Right lobe of liver (tissue), 4 donors: ENCODE data around the gene CABP2.

Experiments used
- POLR2A ChIP-seq: fragments of 450-650 bp; IDR thresholded peaks from one replicate; pipeline ENCODE4 v1.6.1; 2017; ENCODE audit warnings: antibody characterized with exemption, mild to moderate bottlenecking
- TF ChIP-seq, protein P1 (sequence below), 4 donors: fragments of 200-600 bp in 3 of 4; fragments of 450-650 bp in 1 of 4; IDR thresholded peaks; one replicate each; pipeline versions ENCODE4 v1.5.1 to v1.8.0; 2016 to 2022; ENCODE audit warnings: antibody characterized with exemption in 4 of 4, mild to moderate bottlenecking in 2 of 4
- donor health status: DM: no; HTN: no; CAD: no.
- donor health status: DM: no; HTN: no; CAD: no.
- donor health status: DM: no; HTN: yes; CAD: no.

DNA sequence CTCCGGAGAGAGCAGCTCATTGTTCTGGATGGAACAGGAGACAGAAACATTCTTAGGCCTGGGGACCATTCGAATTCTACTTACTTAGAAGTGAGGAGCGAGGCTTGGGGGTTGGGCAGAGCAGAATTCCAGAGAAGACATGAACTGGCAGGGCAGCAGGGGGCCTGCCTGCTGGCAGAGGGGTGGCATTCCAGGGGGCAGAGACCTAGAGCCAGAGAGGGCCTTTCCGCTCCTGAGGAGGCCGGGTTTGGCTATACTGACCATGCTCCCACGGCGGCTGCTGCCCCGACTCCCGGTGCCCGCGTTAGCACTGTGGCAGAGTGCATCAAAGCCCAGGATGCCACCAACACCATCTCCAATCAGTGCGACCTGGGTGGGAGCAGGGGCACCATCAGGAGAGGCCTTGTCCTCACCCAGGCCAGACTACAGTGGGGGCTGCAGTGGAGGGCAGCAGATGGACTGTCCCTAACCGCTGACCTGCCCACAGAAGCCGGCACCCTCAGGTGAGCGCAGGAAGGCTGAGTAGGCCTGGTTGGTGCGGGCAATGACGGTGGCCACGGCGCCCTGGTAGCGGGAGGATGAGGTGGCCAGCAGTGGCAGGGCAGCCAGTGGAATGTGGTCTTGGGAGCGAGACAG lies 25.5 kb downstream of the CABP2 start:
- TF ChIP-seq, protein P1, sequence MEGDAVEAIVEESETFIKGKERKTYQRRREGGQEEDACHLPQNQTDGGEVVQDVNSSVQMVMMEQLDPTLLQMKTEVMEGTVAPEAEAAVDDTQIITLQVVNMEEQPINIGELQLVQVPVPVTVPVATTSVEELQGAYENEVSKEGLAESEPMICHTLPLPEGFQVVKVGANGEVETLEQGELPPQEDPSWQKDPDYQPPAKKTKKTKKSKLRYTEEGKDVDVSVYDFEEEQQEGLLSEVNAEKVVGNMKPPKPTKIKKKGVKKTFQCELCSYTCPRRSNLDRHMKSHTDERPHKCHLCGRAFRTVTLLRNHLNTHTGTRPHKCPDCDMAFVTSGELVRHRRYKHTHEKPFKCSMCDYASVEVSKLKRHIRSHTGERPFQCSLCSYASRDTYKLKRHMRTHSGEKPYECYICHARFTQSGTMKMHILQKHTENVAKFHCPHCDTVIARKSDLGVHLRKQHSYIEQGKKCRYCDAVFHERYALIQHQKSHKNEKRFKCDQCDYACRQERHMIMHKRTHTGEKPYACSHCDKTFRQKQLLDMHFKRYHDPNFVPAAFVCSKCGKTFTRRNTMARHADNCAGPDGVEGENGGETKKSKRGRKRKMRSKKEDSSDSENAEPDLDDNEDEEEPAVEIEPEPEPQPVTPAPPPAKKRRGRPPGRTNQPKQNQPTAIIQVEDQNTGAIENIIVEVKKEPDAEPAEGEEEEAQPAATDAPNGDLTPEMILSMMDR (IDR thresholded peaks at IDR 0.05): no peak
- TF ChIP-seq POLR2A: no peak
